ENCODE data around the gene TLCD5.

TLCD5 gene

GRCh38 chr11:120308081-120308480 lies 17.0 kb upstream of the TLCD5 start:
- DNase-seq (ENCODE audit: low spot score) = peak; percentile 5

- DNase-seq (ENCODE audit: low spot score) = no peak
These were observed 14.2 kb upstream of the TLCD5 start for GRCh38 chr11:120310870-120311269.

GRCh38 chr11:120314861-120315260 lies 10.2 kb upstream of the TLCD5 start:
- DNase-seq (ENCODE audit: low spot score) = no peak

GRCh38 chr11:120316880-120317688 lies 8.0 kb upstream of the TLCD5 start:
- peak; percentile 47 for DNase-seq (ENCODE audit: low spot score)

DNA sequence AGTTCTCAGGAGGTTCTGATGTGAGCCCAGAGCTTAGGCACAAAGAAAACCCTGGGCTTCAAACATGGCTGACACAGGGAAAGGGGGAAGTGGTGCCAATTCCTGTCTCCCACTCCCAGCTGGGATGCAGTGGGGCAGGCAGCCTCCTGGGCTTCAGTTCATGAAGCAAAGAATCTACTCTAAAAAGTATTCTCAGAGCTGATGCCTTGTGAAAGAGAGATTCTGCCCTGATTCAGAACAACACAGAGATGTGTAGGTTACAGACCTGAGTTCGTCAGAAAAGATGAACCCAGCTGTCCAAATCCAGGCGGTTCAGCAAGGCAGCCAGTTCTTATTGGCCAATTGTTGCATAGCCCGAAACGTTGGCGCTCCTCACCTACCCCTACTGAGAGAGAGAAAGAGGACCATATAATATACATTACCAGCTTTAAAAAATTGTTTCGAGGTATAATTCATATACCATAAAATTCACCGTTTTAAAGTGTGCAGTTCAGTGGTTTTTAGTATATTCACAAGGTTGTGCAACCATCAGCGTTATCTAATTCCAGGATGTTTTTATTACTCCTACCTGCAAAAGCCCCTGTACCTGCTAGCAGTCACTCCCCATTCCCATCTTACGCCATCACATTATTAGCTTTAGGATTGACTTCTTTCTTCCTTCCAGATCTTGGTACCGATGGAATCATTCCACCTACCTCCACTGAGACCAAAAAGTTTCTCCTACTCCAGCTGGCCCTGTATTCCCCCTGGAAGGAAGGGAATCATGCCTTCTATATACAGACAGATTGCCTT lies 7.2 kb upstream of the TLCD5 start:
- peak; percentile 31 for DNase-seq (ENCODE audit: low spot score)

- DNase-seq (ENCODE audit: low spot score) = no peak
These were observed 6.2 kb upstream of the TLCD5 start for GRCh38 chr11:120318906-120319305.

GRCh38 chr11:120326228-120326627 lies 1.1 kb downstream of the TLCD5 start:
- DNase-seq (ENCODE audit: low spot score) = no peak

GRCh38 chr11:120326845-120327281 lies 1.8 kb downstream of the TLCD5 start:
- no peak for DNase-seq (ENCODE audit: low spot score)

DNA sequence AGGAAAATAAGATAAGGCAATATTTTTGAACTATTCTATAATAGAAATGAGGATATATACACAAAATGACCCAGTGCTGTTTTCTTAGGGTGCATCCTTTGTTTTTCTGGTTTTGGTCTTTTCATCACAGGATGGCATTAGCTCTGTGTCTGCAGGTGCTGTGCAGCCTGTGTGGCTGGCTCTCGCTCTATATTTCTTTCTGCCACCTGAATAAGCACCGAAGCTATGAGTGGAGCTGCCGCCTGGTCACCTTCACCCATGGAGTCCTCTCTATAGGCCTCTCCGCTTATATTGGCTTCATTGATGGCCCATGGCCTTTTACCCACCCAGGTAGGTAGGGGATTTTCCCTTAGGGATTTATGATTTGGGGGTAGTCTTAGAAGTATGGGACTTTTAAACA lies 2.2 kb downstream of the TLCD5 start:
- no peak for DNase-seq (ENCODE audit: low spot score)

- no peak for DNase-seq (ENCODE audit: low spot score)
These were observed 4.5 kb downstream of the TLCD5 start for GRCh38 chr11:120329556-120329955.

GRCh38 chr11:120330045-120330444 lies 4.9 kb downstream of the TLCD5 start:
- DNase-seq (ENCODE audit: low spot score) = peak; percentile 25

DNA sequence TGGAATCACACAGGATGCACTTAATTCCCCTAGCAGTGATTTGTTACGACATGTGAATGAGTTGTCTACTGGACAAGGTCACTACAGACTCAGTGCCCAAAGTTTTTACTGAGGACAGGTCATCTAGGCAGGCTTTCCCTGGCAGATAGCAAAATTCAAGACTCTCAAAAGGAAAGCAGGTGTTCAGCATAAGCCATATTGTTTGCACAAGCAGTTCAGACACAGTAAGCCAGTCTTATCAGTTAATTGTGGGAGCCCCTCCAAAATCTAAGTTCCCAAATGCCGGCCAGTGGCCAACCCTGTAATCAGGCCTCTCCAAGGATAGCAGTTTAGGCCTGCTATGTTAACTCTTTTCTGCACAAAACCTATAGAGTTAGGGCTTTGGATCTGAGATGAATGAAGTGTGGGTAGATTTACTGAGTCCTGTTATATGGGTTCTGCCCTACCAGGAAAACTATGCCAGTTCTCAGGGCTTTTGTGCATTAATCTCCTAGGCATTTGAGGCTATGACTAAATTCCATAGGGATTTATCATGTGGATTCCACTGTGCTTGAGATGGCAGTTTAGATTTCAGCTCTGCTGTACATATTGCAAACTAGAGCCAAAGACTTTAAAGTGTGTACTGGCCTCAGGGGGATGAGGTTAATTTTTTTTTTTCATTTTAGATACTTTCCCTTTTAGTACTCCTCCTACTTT lies 6.3 kb downstream of the TLCD5 start:
- peak; percentile 47 for DNase-seq (ENCODE audit: low spot score)

- no peak for DNase-seq (ENCODE audit: low spot score)
These were observed 8.0 kb downstream of the TLCD5 start for GRCh38 chr11:120332822-120333716.

- DNase-seq (ENCODE audit: low spot score) = no peak
These were observed 8.7 kb downstream of the TLCD5 start for GRCh38 chr11:120333801-120334200.

DNA sequence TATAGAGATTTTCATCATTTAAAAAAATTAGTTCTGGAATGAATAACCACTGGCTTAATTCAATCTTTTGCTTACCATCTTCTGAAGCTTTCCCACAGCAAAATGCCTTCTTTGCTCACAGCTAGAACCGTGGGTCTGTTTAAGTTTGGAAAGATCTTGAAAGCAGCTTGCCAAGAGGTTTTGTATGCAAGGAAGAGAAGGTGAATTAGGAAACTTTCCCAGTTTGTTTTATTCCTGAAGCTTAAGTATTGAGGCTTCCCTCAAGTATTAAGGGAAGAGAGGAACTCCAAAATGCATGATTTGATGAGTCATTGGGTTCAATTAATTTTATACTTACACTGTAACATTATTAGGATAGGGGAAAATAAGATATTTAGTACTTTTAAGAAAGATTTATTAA lies 9.2 kb downstream of the TLCD5 start:
- DNase-seq (ENCODE audit: low spot score) = no peak

GRCh38 chr11:120334894-120335462 lies 9.9 kb downstream of the TLCD5 start:
- no peak for DNase-seq (ENCODE audit: low spot score)

DNA sequence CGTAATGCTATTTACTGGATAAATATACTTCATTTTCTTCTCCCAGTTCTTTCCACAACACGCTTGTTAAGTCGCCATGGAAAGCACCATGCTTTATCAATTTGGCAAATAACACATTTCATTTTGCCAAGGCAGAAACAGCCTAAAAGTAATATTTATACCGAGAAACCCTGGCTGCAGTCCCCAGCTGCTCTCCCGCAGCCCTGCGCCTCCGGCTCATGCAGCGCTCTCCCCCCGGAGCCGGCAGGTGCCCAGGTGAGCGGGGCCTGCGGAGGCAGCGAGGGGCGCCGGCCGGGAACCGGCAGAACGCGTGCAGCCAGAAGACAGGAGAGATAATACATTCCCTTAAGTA lies 10.4 kb downstream of the TLCD5 start:
- no peak for DNase-seq (ENCODE audit: low spot score)

DNA sequence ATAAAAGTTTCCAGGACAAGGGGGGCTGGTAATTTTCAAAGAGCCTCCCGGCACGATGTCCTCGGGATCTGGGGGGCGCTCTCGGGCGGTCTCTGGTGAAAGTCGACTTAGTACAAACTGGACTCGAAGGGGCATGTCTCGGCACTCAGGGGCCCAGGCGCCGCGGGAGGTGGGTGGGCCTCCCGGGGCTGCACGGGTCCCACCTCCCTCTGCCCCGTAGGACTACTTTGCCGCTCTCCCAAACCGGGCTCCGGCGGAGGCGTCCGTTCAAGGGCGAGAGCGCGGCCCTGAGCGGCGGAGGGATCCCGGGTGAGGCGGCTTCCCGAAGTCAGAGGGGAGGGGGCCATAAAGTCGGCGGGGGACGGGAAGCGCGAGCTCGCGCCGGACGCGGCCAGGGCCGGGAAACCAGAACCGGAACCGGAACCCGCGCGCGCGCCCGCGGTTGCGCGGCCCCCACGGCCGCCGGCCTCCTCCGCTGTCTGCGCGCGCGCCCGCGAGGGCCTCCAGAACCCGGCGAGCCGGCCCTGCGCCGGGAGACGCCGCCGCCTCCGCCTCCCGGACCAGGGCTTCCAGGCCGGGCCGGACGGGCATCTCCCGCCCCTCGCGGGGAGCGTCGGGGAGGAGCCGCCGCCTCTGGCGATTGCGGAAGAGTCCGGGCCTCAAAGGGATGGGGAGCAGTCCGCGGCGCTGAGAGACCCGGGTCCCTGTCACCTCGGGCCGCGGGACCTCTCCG lies 11.0 kb downstream of the TLCD5 start, which contains the start of gene ARHGEF12:
Gene ARHGEF12 (plus strand): TSS at position 506 of the 733 bp plus-strand sequence. CDS start 831 bp downstream, outside the sequence.
- peak; percentile 97 for DNase-seq (ENCODE audit: low spot score)

- peak; percentile 81 for DNase-seq (ENCODE audit: low spot score)
These were observed 11.7 kb downstream of the TLCD5 start for GRCh38 chr11:120336641-120337354.

All from left forelimb (tissue), 1 donor.